GM12878 (cell line): ENCODE results near the gene SPI1.

ENCODE experiments used
- CTCF ChIP-seq, 3 experiments: IDR thresholded peaks in 2 of 3; conservative IDR thresholded peaks in 1 of 3; 2 replicates each; pipeline ENCODE4 v1.5.1; 2011; ENCODE audit warnings: low read depth in 3 of 3, low read length in 3 of 3, mild to moderate bottlenecking in 3 of 3, control low read depth in 2 of 3, moderate library complexity in 2 of 3, inconsistent platforms in 1 of 3, mixed read lengths in 1 of 3; ENCODE audit not compliant: control insufficient read depth in 2 of 3, insufficient read depth in 1 of 3; ENCODE audit errors: extremely low read depth in 1 of 3
- RAD21 ChIP-seq: IDR thresholded peaks from 2 replicates; pipeline ENCODE4 v1.6.1; 2011; ENCODE audit warnings: mild to moderate bottlenecking, low read depth, low read length, moderate library complexity; ENCODE audit not compliant: insufficient read depth
- REST ChIP-seq: IDR thresholded peaks from 2 replicates; pipeline ENCODE4 v1.6.1; 2012; ENCODE audit warnings: mild to moderate bottlenecking, low read depth, low read length

- TF ChIP-seq CTCF (IDR thresholded peaks at IDR 0.05 in 2 of 3, conservative IDR thresholded peaks at IDR 0.05 in 1 of 3; ENCODE audit: control insufficient read depth in 2 of 3, extremely low read depth in 1 of 3, insufficient read depth in 1 of 3, low read depth in 3 of 3, low read length in 3 of 3): no peak
- no peak for TF ChIP-seq REST
- no peak for TF ChIP-seq RAD21
These were observed 48.8 kb downstream of the SPI1 start for GRCh38 chr11:47329431-47329986.
